ENCODE data around the gene DPYSL5.
"Not testable (repeated sequence)": the region's sequence is repeated elsewhere in the genome, so short reads cannot be mapped to it uniquely, and the experiment has no call there.

The DPYSL5 gene

DNA sequence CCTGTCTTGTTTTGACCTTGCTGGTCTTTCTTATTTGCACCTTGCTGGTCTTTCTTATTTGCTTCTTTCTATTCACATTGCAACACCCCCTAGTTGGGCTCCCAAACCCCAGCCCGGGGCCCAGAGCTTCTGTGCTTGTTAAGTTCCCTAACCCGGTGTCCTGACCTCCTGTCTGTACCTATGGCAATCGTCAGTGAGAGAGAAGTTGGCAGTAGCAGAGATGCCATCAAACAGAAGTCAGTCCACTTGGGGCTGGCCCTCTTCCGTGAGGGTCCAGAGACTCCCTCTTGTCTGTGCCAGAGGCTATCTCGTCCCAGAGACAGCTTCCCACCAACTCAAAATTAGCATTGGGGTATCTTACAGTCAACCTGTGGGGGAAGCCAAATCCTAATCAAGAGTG is 55.7 kb downstream of the DPYSL5 start:
- DNase-seq, result no peak

DNA sequence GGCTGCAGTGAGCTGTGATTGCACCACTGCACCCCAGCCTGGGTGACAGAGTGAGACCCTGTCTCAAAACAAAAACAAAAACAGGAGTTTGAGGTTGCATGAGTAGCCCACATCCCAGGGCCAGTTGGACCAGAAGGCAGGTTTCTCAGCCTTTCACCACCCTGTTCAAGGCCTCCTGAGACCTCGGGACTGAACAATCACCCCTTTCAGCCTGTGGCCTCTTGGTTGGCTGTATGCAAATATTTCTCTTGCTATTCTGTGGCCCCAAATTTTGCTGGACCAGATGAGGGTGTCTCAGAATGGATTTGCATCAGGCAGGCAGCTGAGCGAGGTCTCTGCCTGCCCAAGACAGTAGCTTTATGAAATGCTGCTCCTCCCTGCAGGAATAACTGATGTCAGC is 56.9 kb downstream of the DPYSL5 start:
- no peak for DNase-seq

DNA sequence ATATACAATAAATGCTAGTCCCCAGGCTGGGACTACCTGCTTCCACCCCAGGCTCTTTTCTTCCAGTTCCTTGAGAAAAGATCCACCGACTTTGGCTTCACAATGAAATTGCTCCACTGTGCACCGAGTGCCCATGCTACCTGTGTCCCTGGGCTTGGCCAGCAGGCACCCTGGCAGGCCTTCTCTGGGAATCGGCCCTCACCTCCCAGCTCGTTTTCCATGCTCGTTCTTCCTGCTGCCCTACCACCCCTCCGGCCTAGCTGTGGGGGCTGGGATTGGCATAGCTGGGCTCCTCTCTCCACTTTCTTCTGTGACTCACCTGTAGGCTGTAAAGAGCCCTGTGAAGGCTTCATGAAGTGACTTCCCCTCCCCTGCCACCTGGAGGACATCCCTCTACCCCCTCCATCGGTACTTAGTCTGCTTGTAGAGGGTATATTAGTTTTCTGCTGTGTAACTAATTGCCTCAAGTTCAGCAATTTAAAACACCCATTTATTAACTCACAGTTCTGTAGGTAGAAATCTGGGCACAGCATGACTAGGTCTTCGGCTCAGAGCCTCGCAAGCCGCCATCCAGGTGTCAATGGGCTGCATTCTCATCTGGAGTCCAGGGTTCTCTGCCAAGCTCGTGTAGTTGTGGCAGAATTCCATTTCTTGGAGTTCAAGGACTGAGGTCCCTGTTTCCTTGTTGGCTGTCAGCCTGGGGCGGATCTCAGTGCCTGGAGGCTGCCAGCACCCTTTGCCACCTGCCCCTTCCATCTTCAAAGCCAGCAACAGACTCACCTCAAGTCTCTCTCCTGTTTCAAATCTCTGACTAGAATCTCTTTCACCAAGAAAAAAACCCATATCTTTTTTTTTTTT is 57.6 kb downstream of the DPYSL5 start:
- DNase-seq, result no peak

DNA sequence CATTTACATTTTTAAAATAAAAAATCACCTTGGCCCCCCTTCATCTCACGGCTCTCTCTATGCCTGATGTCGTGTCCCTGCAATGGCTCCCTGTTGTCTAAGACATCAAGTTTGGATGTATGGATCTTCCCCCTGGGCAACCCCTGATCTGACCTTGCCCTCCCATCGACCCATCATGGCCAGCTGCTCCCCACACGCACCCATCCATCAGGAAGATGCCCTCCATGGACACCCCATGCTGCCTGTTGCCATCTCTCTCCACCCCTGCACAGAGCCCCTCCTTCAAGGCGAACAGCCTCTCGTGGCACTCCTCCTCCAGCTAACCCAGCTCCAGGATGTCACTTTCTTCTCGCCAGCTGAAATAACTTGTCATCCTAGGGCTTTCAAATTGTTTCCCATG is 59.5 kb downstream of the DPYSL5 start:
- DNase-seq, result no peak

- no peak for DNase-seq
Observed at GRCh38 chr2:26910176-26910575, 62.2 kb downstream of the DPYSL5 start.

GRCh38 chr2:26911911-26912861 is 64.3 kb downstream of the DPYSL5 start:
- DNase-seq, result no peak

- DNase-seq, result no peak
Observed at GRCh38 chr2:26913606-26913998, 65.7 kb downstream of the DPYSL5 start.

DNA sequence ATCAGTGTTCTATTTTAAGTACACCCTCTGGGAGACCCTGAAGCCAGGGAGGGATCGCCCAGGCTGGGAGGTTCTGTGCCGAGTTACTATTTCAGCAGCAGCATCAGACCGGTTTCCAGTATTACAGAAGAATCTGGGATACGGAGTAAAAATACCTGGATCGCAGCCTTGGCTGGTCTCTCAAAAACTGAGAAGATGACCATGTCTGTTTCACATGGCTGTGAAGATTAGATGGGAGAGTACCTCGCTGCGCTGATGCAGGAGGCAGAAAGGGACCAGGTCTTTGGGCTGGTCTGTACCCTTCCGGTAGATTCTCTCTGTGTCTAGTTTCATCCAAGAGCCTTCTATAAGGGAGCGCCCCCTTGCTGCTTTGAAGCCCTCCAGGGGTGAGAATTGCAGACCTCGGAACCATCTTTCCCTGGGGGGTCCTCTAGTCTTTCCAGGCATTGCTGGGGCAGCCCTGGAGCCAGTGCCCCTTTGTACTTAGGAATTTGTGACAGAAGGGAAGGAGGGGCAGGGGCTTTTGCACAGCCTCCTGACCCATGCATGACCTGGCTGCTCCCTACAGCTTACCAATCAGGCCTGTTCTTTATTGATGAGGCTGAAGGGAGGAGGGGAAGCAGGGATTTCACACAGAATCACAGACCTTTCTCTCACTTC is 66.2 kb downstream of the DPYSL5 start:
- no peak for DNase-seq

- DNase-seq, result no peak
Observed at GRCh38 chr2:26914659-26915310, 66.9 kb downstream of the DPYSL5 start.

DNA sequence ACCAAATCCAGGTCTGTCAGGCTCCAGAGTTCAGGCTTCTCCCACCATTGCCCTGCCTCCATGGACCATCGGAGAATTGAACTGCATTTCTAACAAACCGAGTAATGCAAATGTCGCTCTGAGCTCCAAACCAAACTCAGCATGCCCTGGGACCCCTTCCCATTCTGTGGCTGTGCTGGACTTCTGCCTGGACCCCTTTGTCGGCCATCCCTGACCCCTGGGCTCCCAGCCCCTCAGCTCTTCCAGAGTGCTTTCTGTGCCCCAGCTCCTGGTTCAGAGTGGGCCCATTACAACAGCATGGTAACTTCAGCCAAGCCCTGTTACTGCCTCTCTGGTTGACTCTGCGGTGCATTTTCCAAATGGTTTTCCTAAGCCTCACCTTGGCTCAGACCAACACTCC is 67.4 kb downstream of the DPYSL5 start:
- DNase-seq, result no peak

GRCh38 chr2:26916128-26916692 is 68.3 kb downstream of the DPYSL5 start:
- DNase-seq, result no peak

- no peak for DNase-seq
Observed at GRCh38 chr2:26917135-26917836, 69.4 kb downstream of the DPYSL5 start.

GRCh38 chr2:26921323-26921722 is 73.4 kb downstream of the DPYSL5 start:
- no peak for DNase-seq

DNA sequence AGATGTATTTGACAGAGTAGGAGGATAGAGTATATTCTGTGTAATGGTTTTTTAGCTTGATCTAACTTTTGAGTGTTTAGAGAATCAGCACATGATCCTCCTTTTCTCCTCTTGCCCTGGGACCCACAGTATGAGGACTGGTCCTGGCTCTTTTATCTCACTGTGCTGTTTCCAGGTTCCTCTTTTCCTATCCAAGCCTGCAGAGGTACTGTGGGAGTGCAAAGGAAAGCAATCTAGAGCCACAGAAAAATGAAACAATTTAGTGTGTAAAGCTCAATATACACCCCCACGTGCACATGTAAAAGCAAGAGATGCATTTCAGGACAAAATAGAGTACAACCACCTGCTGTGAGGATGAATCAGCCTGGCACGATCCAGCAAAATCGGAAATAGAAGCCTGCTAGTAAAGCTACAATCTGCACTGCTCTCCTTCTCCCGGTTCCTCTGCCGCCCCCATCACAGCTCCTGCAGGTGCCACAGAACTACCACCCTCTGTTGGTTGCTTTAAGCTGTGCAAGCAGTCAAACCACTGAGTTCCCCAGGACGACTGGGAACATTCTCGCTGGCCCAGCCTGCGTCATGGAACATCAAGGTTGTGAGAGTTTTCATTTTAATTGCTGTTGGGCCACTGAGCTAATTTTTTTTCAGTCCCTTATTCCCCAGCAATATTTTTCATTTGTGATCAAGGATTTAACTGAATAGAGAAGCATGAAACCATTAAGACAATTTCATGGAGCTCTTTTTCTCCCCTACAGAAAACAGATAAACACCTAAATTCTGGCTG is 74.7 kb downstream of the DPYSL5 start:
- peak; percentile 40 to 58 for DNase-seq

DNA sequence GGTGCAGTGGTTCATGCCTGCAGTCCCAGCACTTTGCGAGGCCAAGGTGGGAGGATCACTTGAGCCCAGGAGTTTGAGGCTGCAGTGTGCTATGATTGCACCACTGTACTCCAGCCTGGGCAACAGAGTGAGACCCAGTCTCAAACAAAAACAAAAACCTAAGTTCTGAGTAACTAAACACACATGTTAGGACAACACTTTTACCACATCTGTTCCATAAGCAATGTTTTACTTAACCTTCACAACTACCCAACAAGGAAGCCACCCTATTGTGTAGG is 75.2 kb downstream of the DPYSL5 start:
- DNase-seq, result not testable (repeated sequence)

- no peak for DNase-seq
Observed at GRCh38 chr2:26924731-26925099, 76.8 kb downstream of the DPYSL5 start.

DNA sequence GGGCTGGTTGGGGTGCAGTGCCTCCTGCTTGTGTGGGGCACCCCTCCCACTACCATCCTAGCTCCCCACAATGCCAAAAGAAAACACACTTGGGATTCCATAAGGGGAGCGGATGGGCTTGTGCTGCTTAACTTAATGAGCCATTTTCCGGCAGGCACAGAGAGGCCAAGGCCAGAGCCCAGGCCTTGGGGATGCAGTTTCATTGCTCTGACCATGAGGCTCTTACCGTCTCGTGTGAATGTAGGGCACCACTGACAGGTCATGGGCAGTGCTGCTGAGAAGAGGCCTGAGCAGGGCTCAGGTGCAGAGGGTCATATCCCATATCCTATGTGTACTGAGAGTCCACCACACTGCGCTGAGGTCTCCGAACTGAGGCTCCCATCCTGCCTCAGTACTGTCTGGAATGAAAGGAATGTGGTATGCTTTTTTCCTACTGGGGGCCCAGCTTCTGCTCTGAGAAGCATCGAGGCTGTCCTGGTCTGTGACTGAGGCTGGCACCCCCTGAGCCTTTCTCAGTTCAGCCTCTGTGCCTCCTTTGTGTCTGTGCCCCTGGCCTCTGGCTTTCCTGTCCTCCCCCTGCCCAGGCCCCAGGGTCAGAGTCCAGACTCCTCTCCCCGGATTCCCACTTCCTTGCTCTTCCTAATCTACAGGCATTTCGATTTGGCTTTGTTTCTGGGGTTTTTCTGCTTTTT is 77.3 kb downstream of the DPYSL5 start:
- DNase-seq, result no peak

DNA sequence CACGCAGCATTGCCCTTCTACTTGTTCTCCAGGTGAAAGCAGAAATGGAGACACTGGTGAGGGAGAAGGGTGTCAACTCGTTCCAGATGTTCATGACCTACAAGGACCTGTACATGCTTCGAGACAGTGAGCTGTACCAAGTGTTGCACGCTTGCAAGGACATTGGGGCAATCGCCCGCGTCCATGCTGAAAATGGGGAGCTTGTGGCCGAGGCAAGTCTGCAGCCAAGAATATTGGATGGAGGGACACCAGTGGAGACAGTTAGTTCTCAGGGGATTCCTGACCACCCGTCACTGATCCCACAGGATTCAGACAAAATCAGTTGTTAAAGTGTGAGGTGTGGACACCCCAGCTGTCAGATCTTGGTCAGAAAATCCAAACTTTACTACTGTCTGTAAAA is 79.3 kb downstream of the DPYSL5 start:
- no peak for DNase-seq

- DNase-seq, result no peak
Observed at GRCh38 chr2:26932974-26933373, 85.0 kb downstream of the DPYSL5 start.

Measured in inflammatory macrophage (primary cell).